Peyer's patch (tissue), 4 donors: Measurements from ENCODE around the gene ANKRD53. TPM values are rescaled to one million over a fixed set of nuclear protein-coding genes. Genes with fewer than 3 reads are reported as not detected.
"Not testable (repeated sequence)": the region's sequence is repeated elsewhere in the genome, so short reads cannot be mapped to it uniquely, and the experiment has no call there.

Experiments
- DNase-seq, 3 donors: peaks; one replicate each; pipeline ENCODE4 v3.0.0-alpha.2; 2017 to 2019
- H3K27ac ChIP-seq, 4 donors: fragments of 200-600 bp; sonication (generic); one replicate each; pipeline ENCODE4 v1.5.1; 2016 to 2019
- H3K27me3 ChIP-seq, 2 donors: fragments of 200-600 bp; sonication (generic); one replicate each; pipeline ENCODE4 v1.5.1; 2019
- H3K36me3 ChIP-seq, 3 donors: fragments of 200-600 bp; sonication (generic); one replicate each; pipeline ENCODE4 v1.5.1; 2016 to 2019
- H3K4me1 ChIP-seq, 4 donors: fragments of 200-600 bp; sonication (generic); one replicate each; pipeline ENCODE4 v1.5.1; 2016 to 2019
- H3K4me3 ChIP-seq, 4 donors: fragments of 200-600 bp; sonication (generic); 1 replicate in 3 of 4; 2 replicates in 1 of 4; pipeline ENCODE4 v1.5.1; 2016 to 2019; ENCODE audit warnings: mild to moderate bottlenecking in 1 of 4
- H3K9me3 ChIP-seq, 4 donors: fragments of 200-600 bp; sonication (generic); one replicate each; pipeline ENCODE4 v1.5.1; 2016 to 2019; ENCODE audit warnings: mild to moderate bottlenecking in 1 of 4
- CTCF ChIP-seq, 6 experiments: fragments of 450-650 bp in 4 of 6; fragments of 200-600 bp in 2 of 6; sonication (generic) in 1 of 6; IDR thresholded peaks; one replicate each; pipeline ENCODE4 v1.5.1; 2017 to 2019; ENCODE audit warnings: antibody characterized with exemption in 6 of 6, mild to moderate bottlenecking in 3 of 6, moderate library complexity in 1 of 6
- POLR2A ChIP-seq, 2 donors: fragments of 450-650 bp; IDR thresholded peaks; one replicate each; pipeline ENCODE4 v1.5.1; 2017; ENCODE audit warnings: antibody characterized with exemption in 2 of 2, mild to moderate bottlenecking in 2 of 2, moderate library complexity in 2 of 2
- small RNA-seq, 2 donors: library from RNA; depleted of rRNA; stranded (forward); fragments of <200 nt; gene quantifications; one replicate each; pipeline ENCODE3, GENCODE V24; 2016
- total RNA-seq, 4 donors: library from RNA; depleted of rRNA; stranded (reverse); fragments of >200 nt; gene quantifications; one replicate each; pipeline ENCODE4 v1.1.0, GENCODE V29; 2016

Gene ANKRD53
- total RNA-seq, 4 donors from 2014 or later, result 3.5 TPM; not detected in 3

GRCh38 chr2:71008342-71008741 is 29.9 kb downstream of the ANKRD53 start:
- DNase-seq, result no peak
- no peaks in the 10 kb centered on the region for H3K27me3 ChIP-seq
- no peaks in the 10 kb centered on the region for H3K4me1 ChIP-seq
- H3K36me3 ChIP-seq, result no peaks in the 10 kb centered on the region
- H3K4me3 ChIP-seq, result no peak overlapping the region
- no peaks in the 10 kb centered on the region for H3K9me3 ChIP-seq
- H3K27ac ChIP-seq, result no peak overlapping the region
- no peak for TF ChIP-seq CTCF (IDR thresholded peaks at IDR 0.05)
- no peak for TF ChIP-seq POLR2A (IDR thresholded peaks at IDR 0.05)

GRCh38 chr2:71011786-71012185 is 33.4 kb downstream of the ANKRD53 start:
- not testable (repeated sequence) for H3K27me3 ChIP-seq, H3K36me3 ChIP-seq, DNase-seq, H3K27ac ChIP-seq, H3K9me3 ChIP-seq, H3K4me1 ChIP-seq, H3K4me3 ChIP-seq

- TF ChIP-seq POLR2A (IDR thresholded peaks at IDR 0.05) (no peak), CTCF (IDR thresholded peaks at IDR 0.05) (no peak)
- H3K27me3 ChIP-seq, result no peaks in the 10 kb centered on the region
- no peaks in the 10 kb centered on the region for H3K9me3 ChIP-seq
- H3K36me3 ChIP-seq, result no peaks in the 10 kb centered on the region
- H3K27ac ChIP-seq, result no peak overlapping the region
- no peak overlapping the region for H3K4me3 ChIP-seq
- no peak for DNase-seq
- no peaks in the 10 kb centered on the region for H3K4me1 ChIP-seq
Measured at GRCh38 chr2:71018625-71019024, 40.2 kb downstream of the ANKRD53 start.

GRCh38 chr2:71019989-71020388 is 41.6 kb downstream of the ANKRD53 start:
- H3K9me3 ChIP-seq, H3K27ac ChIP-seq, H3K4me3 ChIP-seq, H3K4me1 ChIP-seq, H3K27me3 ChIP-seq, H3K36me3 ChIP-seq, DNase-seq: not testable (repeated sequence)

GRCh38 chr2:71021394-71021793 is 43.0 kb downstream of the ANKRD53 start:
- not testable (repeated sequence) for H3K36me3 ChIP-seq, H3K27ac ChIP-seq, DNase-seq, H3K27me3 ChIP-seq, H3K4me3 ChIP-seq, H3K4me1 ChIP-seq, H3K9me3 ChIP-seq

- not testable (repeated sequence) for H3K36me3 ChIP-seq, H3K27me3 ChIP-seq, H3K4me1 ChIP-seq, H3K27ac ChIP-seq, H3K9me3 ChIP-seq, H3K4me3 ChIP-seq
- peak in 2 of 3 donors; percentile 26 to 61 for DNase-seq
- TF ChIP-seq CTCF (IDR thresholded peaks at IDR 0.05), result peak in 5 of 6 experiments; percentile 9 to 33 (median 17)
Measured at GRCh38 chr2:71023553-71024243, 45.3 kb downstream of the ANKRD53 start.

Small RNAs within 50 kb of the gene (small RNA-seq; reads per million reads assigned to genes)
- gene RN7SL160P, result 0 reads per million in 2 donors

Other genes with a start within 250 kb of the ANKRD53 start
- gene ADD2, start 210.4 kb upstream of the ANKRD53 start, total RNA-seq, result 10 to 100 TPM in 1 of 4 donors, 1 to 10 TPM in 1, under 1 TPM in 1, not detected in 1; 0.28 to 14.0 (median 1.7) TPM
- gene FIGLA, start 188.0 kb upstream of the ANKRD53 start, total RNA-seq, result not detected
- gene CLEC4F, start 158.0 kb upstream of the ANKRD53 start, total RNA-seq, result 10 to 100 TPM in 1 of 4 donors, under 1 TPM in 1, not detected in 2; 0.67 to 32.2 TPM
- not detected for gene CD207, start 142.8 kb upstream of the ANKRD53 start, total RNA-seq
- gene VAX2, start 78.1 kb upstream of the ANKRD53 start, total RNA-seq, result not detected
- gene ATP6V1B1, start 42.7 kb upstream of the ANKRD53 start, total RNA-seq, result 1 to 10 TPM in 2 of 4 donors, not detected in 2; 1.3 to 5.8 TPM
- 10 to 100 TPM; 13.2 to 35.1 (median 30.3) TPM for gene TEX261, start 16.2 kb downstream of the ANKRD53 start, total RNA-seq
- gene NAGK, start 90.0 kb downstream of the ANKRD53 start, total RNA-seq, result 100 to 1,000 TPM in 1 of 4 donors, 10 to 100 TPM in 3; 33.1 to 182 (median 46.6) TPM
- 10 to 100 TPM; 14.0 to 31.5 (median 22.1) TPM for gene MCEE, start 151.6 kb downstream of the ANKRD53 start, total RNA-seq
- 10 to 100 TPM; 16.3 to 37.1 (median 20.7) TPM for gene MPHOSPH10, start 152.0 kb downstream of the ANKRD53 start, total RNA-seq
- gene PAIP2B, start 248.5 kb downstream of the ANKRD53 start, total RNA-seq, result 10 to 100 TPM in 1 of 4 donors, 1 to 10 TPM in 3; 1.9 to 10.7 (median 2.2) TPM